C4-2B (cell line): Measurements from ENCODE around the gene PARS2.

Source experiments
- CTCF ChIP-seq: fragments of 450-650 bp; conservative IDR thresholded peaks from 2 replicates; pipeline ENCODE4 v1.5.1; 2017; ENCODE audit warnings: mild to moderate bottlenecking
- ZFX ChIP-seq: fragments of 450-650 bp; IDR thresholded peaks from 2 replicates; pipeline ENCODE4 v1.6.1; 2017

DNA sequence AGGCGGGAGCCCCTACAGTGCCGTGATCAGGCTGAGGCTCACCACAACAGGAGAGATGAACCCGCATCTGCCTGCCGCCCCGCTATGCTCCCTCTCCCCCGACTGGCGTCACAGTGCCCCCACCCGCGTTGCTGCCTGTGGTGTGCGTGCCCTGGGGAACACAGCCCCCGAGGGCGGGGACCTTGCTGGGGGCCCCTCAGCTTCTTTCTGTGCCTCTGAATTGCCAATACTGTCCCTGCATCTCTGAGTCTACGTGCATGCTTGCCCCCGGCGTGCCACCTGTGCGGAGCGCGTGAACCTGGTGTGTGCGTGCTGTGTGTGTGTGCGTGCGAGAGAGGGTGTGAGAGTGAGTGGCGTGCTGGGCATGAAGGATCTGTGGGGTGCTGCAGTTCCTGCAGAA lies 10.3 kb downstream of the PARS2 start:
- TF ChIP-seq ZFX: no peak
- TF ChIP-seq CTCF: no peak
